ENCODE data around the gene DIS3L.
"Not testable (repeated sequence)": the region's sequence is repeated elsewhere in the genome, so short reads cannot be mapped to it uniquely, and the experiment has no call there.

DIS3L gene

DNA sequence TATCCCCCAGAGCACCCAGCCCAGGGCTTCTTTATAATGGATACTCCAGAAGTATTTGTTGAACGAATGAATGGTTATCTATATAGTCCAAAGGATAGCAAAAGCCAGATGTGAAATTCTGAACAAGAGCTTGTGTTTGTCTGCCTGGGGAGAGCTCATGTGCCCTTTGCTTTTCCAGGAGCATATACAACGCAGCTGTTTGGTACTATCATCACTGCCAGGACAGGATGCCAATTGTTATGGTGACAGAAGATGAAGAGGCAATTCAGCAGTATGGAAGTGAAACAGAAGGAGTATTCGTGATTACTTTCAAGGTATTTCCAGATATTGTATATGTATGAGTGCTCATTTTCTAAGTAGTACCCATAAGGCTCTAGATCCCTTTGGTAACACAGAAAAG is 15.2 kb downstream of the DIS3L start:
- no peak for DNase-seq

DNA sequence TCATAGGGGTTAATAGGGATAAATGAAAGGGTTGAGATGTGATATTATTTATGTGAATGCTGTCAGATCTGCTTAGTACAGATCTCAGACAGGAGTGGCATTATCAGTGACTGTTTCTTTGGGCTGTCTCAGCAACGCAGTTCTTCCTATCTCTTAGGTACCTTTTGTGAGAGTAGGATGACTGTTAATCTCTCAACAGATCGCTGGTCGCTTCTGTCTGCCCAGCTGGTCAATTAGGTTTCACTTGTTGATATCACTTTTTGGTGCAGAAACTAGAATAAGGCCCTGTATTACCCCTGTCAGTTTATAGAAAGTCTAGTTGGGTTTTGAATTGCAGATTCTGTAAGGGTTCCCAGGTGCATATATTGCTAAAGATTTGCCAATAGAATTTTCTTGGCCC is 16.5 kb downstream of the DIS3L start:
- no peak for DNase-seq

GRCh38 chr15:66310786-66311185 is 17.4 kb downstream of the DIS3L start:
- no peak for DNase-seq

- no peak for DNase-seq
Observed at GRCh38 chr15:66312144-66312543, 18.8 kb downstream of the DIS3L start.

GRCh38 chr15:66323312-66323928 is 30.1 kb downstream of the DIS3L start:
- DNase-seq = no peak

- peak in 24 of 58 donors; percentile 1 to 72 (median 12) for DNase-seq
Observed at GRCh38 chr15:66326051-66326450, 32.7 kb downstream of the DIS3L start.

DNA sequence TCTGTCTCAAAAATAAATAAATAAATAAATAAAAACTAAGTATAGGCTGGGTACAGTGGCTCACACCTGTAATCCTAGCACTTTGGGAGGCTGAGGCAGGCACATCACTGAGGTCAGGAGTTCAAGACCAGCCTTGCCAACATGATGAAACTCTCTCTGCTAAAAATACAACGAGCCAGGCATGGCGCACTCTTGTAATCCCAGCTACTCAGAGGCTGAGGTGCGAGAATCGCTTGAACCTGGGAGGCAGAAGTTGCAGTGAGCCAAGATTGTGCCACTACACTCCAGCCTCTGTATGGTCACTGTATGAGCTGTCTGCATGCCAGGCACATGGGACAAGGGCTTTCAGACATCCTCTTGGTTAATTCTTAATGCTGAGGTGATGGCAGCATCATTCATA is 34.4 kb downstream of the DIS3L start:
- no peak for DNase-seq

DNA sequence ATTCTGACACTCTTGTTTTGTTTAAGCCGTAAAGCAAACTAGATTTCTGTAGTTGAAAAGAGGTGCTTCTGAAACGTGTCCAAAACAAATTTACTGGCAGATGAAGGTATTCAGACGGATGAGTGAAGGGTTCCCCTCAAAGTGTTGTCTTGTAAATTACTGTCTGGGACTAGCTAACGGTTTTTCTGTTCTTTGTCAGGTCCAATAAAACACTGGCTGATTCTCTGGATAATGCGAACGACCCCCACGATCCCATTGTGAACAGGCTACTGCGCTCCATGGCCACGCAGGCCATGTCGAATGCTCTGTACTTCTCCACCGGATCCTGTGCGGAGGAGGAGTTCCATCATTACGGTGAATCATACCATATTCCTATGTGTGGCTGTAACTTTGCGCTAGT is 35.4 kb downstream of the DIS3L start:
- no peak for DNase-seq

- DNase-seq = not testable (repeated sequence)
Observed at GRCh38 chr15:66348530-66348929, 55.2 kb downstream of the DIS3L start.

DNA sequence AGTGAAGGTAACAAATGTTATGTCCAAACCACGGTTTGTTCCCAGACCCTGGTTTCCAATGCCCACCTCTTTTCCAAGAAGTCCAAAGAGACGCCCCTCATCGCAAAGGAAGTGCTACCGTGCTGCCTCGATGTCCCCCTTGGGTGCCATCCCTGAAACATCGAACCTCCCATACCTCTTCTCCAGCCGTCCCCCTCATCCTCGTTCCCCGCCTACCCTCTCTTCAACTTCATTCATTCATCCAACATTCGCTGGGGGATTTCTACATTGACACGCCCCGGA is 62.6 kb downstream of the DIS3L start:
- DNase-seq = no peak

GRCh38 chr15:66356359-66357236 is 63.2 kb downstream of the DIS3L start, which contains the start of gene TIPIN:
TSS of gene TIPIN (minus strand) at chr15:66356685. CDS start at chr15:66352947, 3,738 bp downstream.
- DNase-seq = peak; percentile 21 to 94 (median 79)

DNA sequence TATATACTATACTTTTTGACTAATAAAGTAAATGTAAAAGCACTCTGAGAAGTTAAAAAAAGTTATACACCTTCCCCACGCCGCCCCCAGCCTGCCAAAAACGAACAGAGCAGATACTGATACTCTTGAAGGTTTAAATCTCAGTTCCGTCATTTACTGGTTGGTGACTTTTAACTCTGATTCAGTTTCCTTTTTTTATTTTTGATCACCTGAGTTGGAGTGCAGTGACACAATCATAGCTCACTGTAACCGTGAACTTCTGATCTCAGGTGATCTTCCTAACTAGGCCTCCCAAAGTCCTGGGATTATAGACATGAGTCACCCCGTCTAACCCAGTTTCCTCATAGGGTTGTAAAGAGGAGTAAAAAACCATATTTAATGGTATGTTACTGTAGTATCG is 66.4 kb downstream of the DIS3L start:
- no peak for DNase-seq

GRCh38 chr15:66361745-66362460 is 68.5 kb downstream of the DIS3L start:
- DNase-seq = not testable (repeated sequence)

DNA sequence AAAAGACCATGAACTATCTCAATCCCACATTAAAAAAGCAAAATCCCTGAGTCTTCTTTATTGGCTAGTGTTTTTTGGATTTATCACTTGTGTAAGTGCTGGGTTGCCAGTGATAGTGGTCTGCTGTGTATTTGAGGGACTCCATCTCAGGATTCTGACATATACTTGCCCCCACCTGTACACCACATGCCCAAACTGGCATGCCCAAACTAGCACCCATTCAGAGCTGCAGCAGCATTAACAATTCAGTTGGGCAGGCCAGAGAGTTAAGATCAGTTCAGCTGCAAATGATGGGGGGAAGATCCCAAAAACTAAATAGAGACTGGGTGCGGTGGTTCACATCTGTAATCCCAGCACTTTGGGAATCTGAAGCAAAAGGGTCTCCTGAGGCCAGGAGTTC is 69.4 kb downstream of the DIS3L start:
- no peak for DNase-seq

- DNase-seq = no peak
Observed at GRCh38 chr15:66364944-66365528, 71.7 kb downstream of the DIS3L start.

DNA sequence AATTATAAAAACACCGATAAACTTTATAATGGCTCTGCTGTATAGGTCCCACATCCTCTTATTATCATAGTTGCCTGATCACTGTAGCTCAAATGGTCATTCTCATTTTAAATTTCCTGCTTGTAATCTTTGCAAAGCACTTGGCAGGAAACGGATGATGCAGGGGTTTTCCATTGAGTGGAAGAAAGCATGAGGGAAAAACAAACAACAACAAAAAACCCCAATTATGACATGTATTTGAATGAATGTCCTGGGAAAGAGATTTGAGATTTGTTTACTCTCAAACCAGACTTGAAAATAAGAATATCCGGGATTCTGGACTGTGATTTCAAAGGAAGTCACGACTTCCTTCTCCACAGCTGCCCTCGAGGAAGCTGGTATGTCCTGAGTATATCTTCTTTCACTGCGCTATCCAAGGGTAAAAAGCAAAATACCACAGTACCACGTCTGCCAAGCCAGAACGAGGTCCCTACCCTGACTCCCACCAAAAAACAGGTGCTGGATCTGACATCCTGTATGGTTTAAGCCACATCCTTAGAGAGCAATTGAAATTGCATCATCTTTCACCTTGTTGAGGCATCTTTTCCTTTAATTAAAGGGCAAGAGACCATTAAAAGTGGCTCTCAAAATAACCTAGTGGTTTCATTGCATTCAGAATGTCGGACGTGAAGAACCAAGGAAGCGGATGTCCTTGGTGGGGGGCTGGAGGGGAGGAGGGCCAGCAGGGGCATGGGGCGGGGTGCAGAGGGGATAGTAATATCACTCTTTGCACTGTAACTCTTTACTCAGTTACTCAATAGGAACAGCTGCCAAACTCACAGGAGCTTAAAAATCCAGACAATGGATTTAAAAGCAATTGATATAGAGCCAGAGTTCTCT is 76.6 kb downstream of the DIS3L start:
- DNase-seq = no peak

- no peak for DNase-seq
Observed at GRCh38 chr15:66374179-66374578, 80.8 kb downstream of the DIS3L start.

GRCh38 chr15:66378814-66379430 is 85.6 kb downstream of the DIS3L start:
- DNase-seq = no peak

DNA sequence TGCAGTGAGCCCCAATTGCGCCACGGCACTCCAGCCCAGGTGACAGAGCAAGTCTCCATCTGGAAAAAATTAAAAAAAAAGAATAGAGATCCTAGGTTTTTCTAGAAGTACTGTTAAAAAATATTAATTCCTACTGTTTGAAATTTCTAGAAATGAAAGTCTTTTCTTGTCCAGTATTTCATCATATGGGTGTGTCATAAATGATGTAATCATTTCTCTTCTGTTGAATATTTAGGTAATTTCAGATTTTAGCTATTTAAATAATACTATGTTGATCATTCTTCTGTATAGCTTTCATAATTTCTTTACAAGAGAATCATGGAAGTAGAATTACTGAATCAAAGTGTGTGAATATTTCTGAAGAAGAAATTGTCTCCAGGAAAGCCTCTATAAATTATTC is 88.0 kb downstream of the DIS3L start:
- not testable (repeated sequence) for DNase-seq
